LHCN-M2 (cell line): Measurements from ENCODE around the gene SMARCC1. TPM values are rescaled to one million over a fixed set of nuclear protein-coding genes. Genes with fewer than 3 reads are reported as not detected.

ENCODE experiments used
- DNase-seq: peaks from one replicate; pipeline ENCODE4 v3.0.0-alpha.2; 2012; ENCODE audit warnings: low read depth
- total RNA-seq: library from RNA; depleted of rRNA; stranded (reverse); fragments of >200 nt; gene quantifications from 2 replicates; pipeline ENCODE4 v1.2.3, GENCODE V29; 2014

SMARCC1 gene
- total RNA-seq, 1 experiment from 2014 or later: 44.9 TPM

GRCh38 chr3:47635536-47635935 is 146.2 kb downstream of the SMARCC1 start:
- no peak for DNase-seq

GRCh38 chr3:47634996-47635395 is 146.7 kb downstream of the SMARCC1 start:
- peak; percentile 4 for DNase-seq

GRCh38 chr3:47630810-47631209 is 150.9 kb downstream of the SMARCC1 start:
- no peak for DNase-seq

- DNase-seq: no peak
Measured at GRCh38 chr3:47629770-47630169, 151.9 kb downstream of the SMARCC1 start.

GRCh38 chr3:47628426-47628825 is 153.3 kb downstream of the SMARCC1 start:
- no peak for DNase-seq

- DNase-seq: no peak
Measured at GRCh38 chr3:47622671-47623461, 158.8 kb downstream of the SMARCC1 start.

GRCh38 chr3:47617086-47618010 is 164.3 kb downstream of the SMARCC1 start:
- peak; percentile 46 for DNase-seq

- no peak for DNase-seq
Measured at GRCh38 chr3:47614788-47615187, 166.9 kb downstream of the SMARCC1 start.

GRCh38 chr3:47613722-47614121 is 168.0 kb downstream of the SMARCC1 start:
- no peak for DNase-seq

- no peak for DNase-seq
Measured at GRCh38 chr3:47612879-47613278, 168.8 kb downstream of the SMARCC1 start.

- DNase-seq: peak; percentile 58
Measured at GRCh38 chr3:47612178-47612577, 169.5 kb downstream of the SMARCC1 start.

GRCh38 chr3:47611576-47611975 is 170.1 kb downstream of the SMARCC1 start:
- DNase-seq: no peak

- DNase-seq: no peak
Measured at GRCh38 chr3:47610583-47610982, 171.1 kb downstream of the SMARCC1 start.

GRCh38 chr3:47607335-47607734 is 174.4 kb downstream of the SMARCC1 start:
- DNase-seq: no peak

- DNase-seq: no peak
Measured at GRCh38 chr3:47606165-47606564, 175.5 kb downstream of the SMARCC1 start.

GRCh38 chr3:47605652-47606051 is 176.0 kb downstream of the SMARCC1 start:
- peak; percentile 73 for DNase-seq

GRCh38 chr3:47604145-47604544 is 177.5 kb downstream of the SMARCC1 start:
- no peak for DNase-seq

- no peak for DNase-seq
Measured at GRCh38 chr3:47603332-47603731, 178.4 kb downstream of the SMARCC1 start.

- DNase-seq: no peak
Measured at GRCh38 chr3:47601281-47601680, 180.4 kb downstream of the SMARCC1 start.

- DNase-seq: no peak
Measured at GRCh38 chr3:47594792-47595191, 186.9 kb downstream of the SMARCC1 start.

- no peak for DNase-seq
Measured at GRCh38 chr3:47592066-47592795, 189.5 kb downstream of the SMARCC1 start.

GRCh38 chr3:47590216-47590615 is 191.5 kb downstream of the SMARCC1 start:
- no peak for DNase-seq
